Fibroblast of lung (primary cell): ENCODE results near the gene IGFL4. TPM values are rescaled to one million over a fixed set of nuclear protein-coding genes. Genes with fewer than 3 reads are reported as not detected.

ENCODE experiments used
- DNase-seq, 2 donors: peaks; one replicate each; pipeline versions ENCODE4 v3.0.0 to v3.0.0-alpha.2; 2010; ENCODE audit warnings: low read depth in 2 of 2
- H2AFZ ChIP-seq: 2 replicates; pipeline ENCODE4 v1.5.1; 2012; ENCODE audit warnings: low read length, control low read depth, inconsistent platforms
- H3K27ac ChIP-seq: 2 replicates; pipeline ENCODE4 v1.5.1; 2011; ENCODE audit warnings: low read length, control low read depth; ENCODE audit not compliant: insufficient read depth
- H3K27me3 ChIP-seq: 2 replicates; pipeline ENCODE4 v1.5.1; 2011; ENCODE audit warnings: mild to moderate bottlenecking, low read length; ENCODE audit not compliant: control insufficient read depth, insufficient read depth
- H3K36me3 ChIP-seq: 2 replicates; pipeline ENCODE4 v1.5.1; 2011; ENCODE audit warnings: low read length; ENCODE audit not compliant: control insufficient read depth, insufficient read depth
- H3K4me1 ChIP-seq: 2 replicates; pipeline ENCODE4 v1.5.1; 2011; ENCODE audit warnings: low read length; ENCODE audit not compliant: control insufficient read depth, insufficient read depth; ENCODE audit errors: extremely low read depth
- H3K4me2 ChIP-seq: 2 replicates; pipeline ENCODE4 v1.5.1; 2011; ENCODE audit warnings: low read length, control low read depth; ENCODE audit not compliant: insufficient read depth; ENCODE audit errors: extremely low read depth
- H3K4me3 ChIP-seq, 4 experiments: fragments of 200-600 bp in 1 of 4; sonication (generic) in 1 of 4; replicated peaks in 1 of 4; 2 replicates each; pipeline ENCODE4 v1.5.1; 2011 to 2016; ENCODE audit warnings: low read length in 4 of 4, low read depth in 3 of 4, mild to moderate bottlenecking in 3 of 4, control low read depth in 2 of 4, inconsistent platforms in 1 of 4, mixed read lengths in 1 of 4; ENCODE audit not compliant: insufficient read depth in 1 of 4; ENCODE audit errors: control extremely low read depth in 1 of 4
- H3K79me2 ChIP-seq: 2 replicates; pipeline ENCODE4 v1.5.1; 2012; ENCODE audit warnings: mild to moderate bottlenecking, low read length, inconsistent platforms; ENCODE audit not compliant: control insufficient read depth, insufficient read depth
- H3K9ac ChIP-seq: 2 replicates; pipeline ENCODE4 v1.5.1; 2011; ENCODE audit warnings: mild to moderate bottlenecking, low read length, control low read depth; ENCODE audit not compliant: insufficient read depth
- H3K9me3 ChIP-seq: 2 replicates; pipeline ENCODE4 v1.5.1; 2012; ENCODE audit warnings: low read depth, low read length; ENCODE audit not compliant: control insufficient read depth, insufficient read depth
- H4K20me1 ChIP-seq: 2 replicates; pipeline ENCODE4 v1.5.1; 2011; ENCODE audit warnings: low read length; ENCODE audit not compliant: control insufficient read depth, insufficient read depth; ENCODE audit errors: extremely low read depth
- EZH2 ChIP-seq: IDR thresholded peaks from 2 replicates; pipeline ENCODE4 v1.5.1; 2012; ENCODE audit warnings: low read length, control low read depth, mild to moderate bottlenecking; ENCODE audit errors: missing control alignments
- polyA plus RNA-seq, 2 donors: library from polyadenylated mRNA; depleted of rRNA in 1 of 2; stranded (reverse) in 1 of 2; unstranded in 1 of 2; fragments of >200 nt; gene quantifications; 2 replicates each; pipeline ENCODE4 v1.2.1, GENCODE V29; 2011 to 2012; ENCODE audit warnings: missing spikeins in 1 of 2
- total RNA-seq: library from RNA; depleted of rRNA; stranded (reverse); fragments of >200 nt; gene quantifications from 2 replicates; pipeline ENCODE4 v1.2.1, GENCODE V29; 2014
- TF ChIP-seq, protein P1 (sequence below), 2 donors: IDR thresholded peaks in 1 of 2; conservative IDR thresholded peaks in 1 of 2; 1 replicate in 1 of 2; 2 replicates in 1 of 2; pipeline ENCODE4 v1.5.1; 2011 to 2012; ENCODE audit warnings: low read length in 2 of 2, control low read depth in 1 of 2, inconsistent platforms in 1 of 2, low read depth in 1 of 2, mild to moderate bottlenecking in 1 of 2

IGFL4 gene
- total and polyA plus RNA-seq, 2 donors (not counting 1 experiment from before 2014, with no cell fraction given) = not detected

DNA sequence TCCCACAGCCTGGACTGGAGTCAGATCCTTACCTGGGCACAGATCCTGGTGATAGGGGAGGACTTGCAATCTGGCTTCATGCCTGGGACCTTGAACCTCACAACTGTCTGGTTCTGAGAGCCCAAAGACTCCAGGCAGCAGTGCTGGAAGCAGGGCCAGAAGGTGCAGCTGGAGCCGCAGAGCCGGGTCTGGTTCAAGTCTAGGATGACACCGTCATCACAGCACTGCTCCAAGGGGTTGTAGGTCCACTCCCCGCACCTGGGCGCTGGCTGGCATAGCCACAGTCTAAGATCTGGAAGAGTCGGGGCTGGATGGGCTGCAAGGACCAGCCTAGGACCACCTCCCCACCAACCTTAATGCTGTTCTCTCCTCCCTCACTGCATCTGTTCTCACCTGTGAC, 677 bp downstream of the IGFL4 start:
- Histone ChIP-seq H3K27ac (no peak overlapping the region), H3K4me3 (no peak overlapping the region), H3K4me2 (no peak overlapping the region), H3K79me2 (no peaks in the 10 kb centered on the region), H3K27me3 (peaks cover 9% of the 10 kb centered on the region), H3K4me1 (no peaks in the 10 kb centered on the region), H3K9me3 (no peaks in the 10 kb centered on the region), H3K36me3 (no peaks in the 10 kb centered on the region), H3K9ac (no peak overlapping the region), H2AFZ (no peak overlapping the region), H4K20me1 (no peaks in the 10 kb centered on the region)
- no peak for TF ChIP-seq EZH2
- TF ChIP-seq, protein P1, sequence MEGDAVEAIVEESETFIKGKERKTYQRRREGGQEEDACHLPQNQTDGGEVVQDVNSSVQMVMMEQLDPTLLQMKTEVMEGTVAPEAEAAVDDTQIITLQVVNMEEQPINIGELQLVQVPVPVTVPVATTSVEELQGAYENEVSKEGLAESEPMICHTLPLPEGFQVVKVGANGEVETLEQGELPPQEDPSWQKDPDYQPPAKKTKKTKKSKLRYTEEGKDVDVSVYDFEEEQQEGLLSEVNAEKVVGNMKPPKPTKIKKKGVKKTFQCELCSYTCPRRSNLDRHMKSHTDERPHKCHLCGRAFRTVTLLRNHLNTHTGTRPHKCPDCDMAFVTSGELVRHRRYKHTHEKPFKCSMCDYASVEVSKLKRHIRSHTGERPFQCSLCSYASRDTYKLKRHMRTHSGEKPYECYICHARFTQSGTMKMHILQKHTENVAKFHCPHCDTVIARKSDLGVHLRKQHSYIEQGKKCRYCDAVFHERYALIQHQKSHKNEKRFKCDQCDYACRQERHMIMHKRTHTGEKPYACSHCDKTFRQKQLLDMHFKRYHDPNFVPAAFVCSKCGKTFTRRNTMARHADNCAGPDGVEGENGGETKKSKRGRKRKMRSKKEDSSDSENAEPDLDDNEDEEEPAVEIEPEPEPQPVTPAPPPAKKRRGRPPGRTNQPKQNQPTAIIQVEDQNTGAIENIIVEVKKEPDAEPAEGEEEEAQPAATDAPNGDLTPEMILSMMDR (conservative IDR thresholded peaks at IDR 0.05 in 1 of 2, IDR thresholded peaks at IDR 0.05 in 1 of 2; ENCODE audit: low read depth in 1 of 2, low read length in 2 of 2) = no peak
- DNase-seq = no peak

DNA sequence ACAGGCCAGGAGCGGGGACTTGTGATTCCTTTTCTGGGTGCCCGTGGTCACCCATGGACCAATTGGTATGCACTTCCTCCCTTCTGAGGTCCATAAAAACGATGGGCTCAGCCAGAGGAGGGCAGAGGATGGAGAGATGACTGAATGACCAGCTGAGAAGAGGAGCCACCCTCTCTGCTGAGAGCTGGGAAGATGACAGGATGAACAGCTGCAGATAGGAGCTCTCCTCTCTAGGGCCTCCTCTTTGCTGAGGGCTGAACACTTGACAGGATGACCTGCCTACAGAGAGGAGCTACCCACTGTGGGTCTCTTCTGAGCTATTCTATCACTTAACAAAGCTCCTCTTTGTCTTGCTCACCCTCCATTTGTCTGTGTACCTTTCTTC, 4.1 kb downstream of the IGFL4 start:
- DNase-seq = no peak
- H3K27ac ChIP-seq = no peak overlapping the region
- H3K36me3 ChIP-seq = no peaks in the 10 kb centered on the region

DNA sequence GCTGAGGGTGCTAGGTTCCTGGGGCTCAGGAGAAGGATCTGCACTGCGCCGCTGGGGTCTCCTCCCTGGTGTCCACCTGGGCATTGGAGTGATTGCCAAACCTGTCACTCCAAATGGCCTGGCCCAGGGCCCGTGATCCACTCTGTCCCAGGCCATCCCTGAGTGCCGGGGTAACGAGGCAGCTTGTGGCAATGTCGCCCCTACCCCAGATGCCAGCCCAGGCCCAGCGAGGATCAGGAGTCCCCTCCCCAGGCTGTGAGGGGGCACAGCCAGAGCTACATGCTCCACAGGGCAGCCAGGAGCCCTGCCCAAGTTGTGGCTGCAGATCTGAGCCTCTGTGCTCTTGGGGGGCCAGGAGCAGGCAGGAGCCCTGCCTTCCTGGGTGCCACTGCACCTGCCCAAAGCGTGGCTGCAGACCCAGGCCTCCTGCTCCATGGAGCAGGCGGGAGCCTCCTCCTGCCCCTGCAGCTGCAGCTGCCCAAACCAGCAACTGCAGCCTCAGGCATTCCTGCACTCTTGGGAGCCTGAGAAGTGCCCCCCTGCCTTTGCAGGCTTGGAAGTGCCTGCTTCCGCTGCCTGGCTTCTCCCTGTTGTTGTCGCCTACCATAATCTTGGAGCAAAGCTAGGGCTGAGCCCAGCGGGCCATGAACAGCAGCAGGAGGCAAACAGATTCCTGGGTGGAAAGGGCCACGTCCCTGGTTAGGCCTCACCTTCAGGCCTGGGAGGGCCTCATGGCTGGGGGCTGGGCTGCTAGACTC, 4.6 kb downstream of the IGFL4 start:
- Histone ChIP-seq H3K9me3 (no peaks in the 10 kb centered on the region), H3K36me3 (no peaks in the 10 kb centered on the region), H3K27me3 (no peaks in the 10 kb centered on the region), H3K27ac (no peak overlapping the region), H3K4me1 (no peaks in the 10 kb centered on the region), H2AFZ (no peak overlapping the region), H3K4me3 (no peak overlapping the region), H3K79me2 (no peaks in the 10 kb centered on the region), H3K9ac (no peak overlapping the region), H4K20me1 (no peaks in the 10 kb centered on the region), H3K4me2 (no peak overlapping the region)
- DNase-seq = no peak
- TF ChIP-seq, protein P1 (conservative IDR thresholded peaks at IDR 0.05 in 1 of 2, IDR thresholded peaks at IDR 0.05 in 1 of 2; ENCODE audit: low read depth in 1 of 2, low read length in 2 of 2) = no peak
- TF ChIP-seq EZH2 = no peak

More for the DNA sequence above, 4.1 kb downstream of the IGFL4 start:
- Histone ChIP-seq H3K4me2 (no peak overlapping the region), H3K4me1 (no peaks in the 10 kb centered on the region), H4K20me1 (no peaks in the 10 kb centered on the region), H3K9ac (no peak overlapping the region), H2AFZ (no peak overlapping the region), H3K4me3 (no peak overlapping the region), H3K79me2 (no peaks in the 10 kb centered on the region), H3K27me3 (no peaks in the 10 kb centered on the region), H3K9me3 (no peaks in the 10 kb centered on the region)
- TF ChIP-seq, protein P1 (conservative IDR thresholded peaks at IDR 0.05 in 1 of 2, IDR thresholded peaks at IDR 0.05 in 1 of 2; ENCODE audit: low read depth in 1 of 2, low read length in 2 of 2) = no peak
- no peak for TF ChIP-seq EZH2
